H1 (cell line): Measurements from ENCODE around the gene CCNL2. TPM values are rescaled to one million over a fixed set of nuclear protein-coding genes. Genes with fewer than 3 reads are reported as not detected.

ENCODE experiments used
- CTCF ChIA-PET: fragments of 300-600 bp; sonication (Branson Sonifier 250); formaldehyde crosslinking; loops from one replicate; lab custom pipeline; 2021; ENCODE audit not compliant: partially characterized antibody; lab: Charles Lee
- POLR2A ChIA-PET: fragments of 300-600 bp; sonication (Branson Sonifier 250); formaldehyde crosslinking; loops from one replicate; lab custom pipeline; 2021; ENCODE audit warnings: inconsistent platforms; ENCODE audit not compliant: partially characterized antibody; lab: Charles Lee
- DNase-seq, 2 experiments: peaks; one replicate each; pipeline versions ENCODE4 v3.0.0 to v3.0.0-alpha.2; 2010 to 2022; ENCODE audit warnings: low spot score in 2 of 2, low read depth in 1 of 2, mixed read lengths in 1 of 2
- FAIRE-seq: peaks from 2 replicates; lab custom pipeline; 2011; peaks lifted over from hg19 to GRCh38; lab: Jason Lieb, UNC
- H2AFZ ChIP-seq: 2 replicates; pipeline ENCODE4 v1.8.1; 2012; ENCODE audit warnings: low read length, inconsistent platforms
- H2AK5ac ChIP-seq: 2 replicates; pipeline ENCODE4 v1.6.1; 2013; ENCODE audit warnings: low read depth, low read length
- H2BK120ac ChIP-seq: replicated peaks from 2 replicates; pipeline ENCODE3; 2013; ENCODE audit warnings: low read depth, low read length, inconsistent platforms
- H2BK12ac ChIP-seq: 2 replicates; pipeline ENCODE4 v1.6.1; 2013; ENCODE audit warnings: low read depth, low read length
- H2BK15ac ChIP-seq: 2 replicates; pipeline ENCODE4 v1.6.1; 2013; ENCODE audit warnings: low read length
- H2BK20ac ChIP-seq: 2 replicates; pipeline ENCODE4 v1.6.1; 2013; ENCODE audit warnings: low read length
- H2BK5ac ChIP-seq: 2 replicates; pipeline ENCODE4 v1.6.1; 2013; ENCODE audit warnings: low read depth, low read length
- H3K14ac ChIP-seq: 2 replicates; pipeline ENCODE4 v1.6.1; 2013; ENCODE audit warnings: inconsistent platforms; ENCODE audit not compliant: insufficient read length
- H3K18ac ChIP-seq: 2 replicates; pipeline ENCODE4 v1.6.1; 2013; ENCODE audit warnings: low read length; ENCODE audit errors: extremely low read depth
- H3K23ac ChIP-seq: 2 replicates; pipeline ENCODE4 v1.6.1; 2013; ENCODE audit warnings: inconsistent platforms; ENCODE audit not compliant: insufficient read length
- H3K23me2 ChIP-seq: 2 replicates; pipeline ENCODE4 v1.6.1; 2013; ENCODE audit warnings: low read depth, low read length
- H3K27ac ChIP-seq: 2 replicates; pipeline ENCODE4 v1.6.1; 2011; ENCODE audit warnings: low read depth, low read length, inconsistent platforms
- H3K27me3 ChIP-seq, 4 experiments: replicated peaks in 1 of 4; 1 replicate in 1 of 4; 2 replicates in 3 of 4; pipeline versions ENCODE4 v1.6.1 to v1.8.1; 2011 to 2013; ENCODE audit warnings: low read length in 3 of 4, mild to moderate bottlenecking in 3 of 4, inconsistent platforms in 2 of 4, mixed read lengths in 2 of 4, moderate library complexity in 1 of 4; ENCODE audit not compliant: control insufficient read depth in 3 of 4, insufficient read depth in 3 of 4; ENCODE audit errors: extremely low read depth in 1 of 4
- H3K36me3 ChIP-seq, 4 experiments: 2 replicates each; pipeline versions ENCODE4 v1.6.1 to v1.8.1; 2011 to 2013; ENCODE audit warnings: mild to moderate bottlenecking in 4 of 4, low read length in 3 of 4, moderate library complexity in 2 of 4, control low read depth in 1 of 4, inconsistent platforms in 1 of 4; ENCODE audit not compliant: insufficient read depth in 4 of 4, control insufficient read depth in 2 of 4
- H3K4ac ChIP-seq: replicated peaks from 2 replicates; pipeline ENCODE3; 2013; ENCODE audit warnings: low read length, low read depth, mixed read lengths, inconsistent platforms; ENCODE audit not compliant: insufficient read length
- H3K4me1 ChIP-seq, 4 experiments: replicated peaks in 1 of 4; 1 replicate in 1 of 4; 2 replicates in 3 of 4; pipeline versions ENCODE4 v1.6.1 to v1.8.1; 2011 to 2013; ENCODE audit warnings: low read length in 3 of 4, inconsistent platforms in 2 of 4, mixed read lengths in 1 of 4; ENCODE audit not compliant: insufficient read depth in 4 of 4, control insufficient read depth in 3 of 4
- H3K4me2 ChIP-seq, 2 experiments: 2 replicates each; pipeline versions ENCODE4 v1.6.1 to v1.8.1; 2011 to 2013; ENCODE audit warnings: low read depth in 2 of 2, low read length in 2 of 2, control low read depth in 1 of 2, inconsistent platforms in 1 of 2, mild to moderate bottlenecking in 1 of 2; ENCODE audit not compliant: insufficient read depth in 1 of 2
- H3K4me3 ChIP-seq, 4 experiments: fragments of 200-600, 300-600 bp in 1 of 4; sonication (generic), shearing (Covaris generic), sonication (Bioruptor Twin) in 1 of 4; 2 replicates each; pipeline versions ENCODE4 v1.5.1 to v1.8.1; 2011 to 2016; ENCODE audit warnings: low read length in 4 of 4, low read depth in 3 of 4, control low read depth in 2 of 4, inconsistent platforms in 2 of 4, mild to moderate bottlenecking in 2 of 4, mixed read lengths in 1 of 4, moderate library complexity in 1 of 4; ENCODE audit not compliant: insufficient read depth in 2 of 4; ENCODE audit errors: extremely low read depth in 1 of 4
- H3K56ac ChIP-seq: replicated peaks from 2 replicates; pipeline ENCODE3; 2013; ENCODE audit warnings: low read depth, mild to moderate bottlenecking, mixed read lengths, low read length, inconsistent platforms; ENCODE audit not compliant: insufficient read length
- H3K79me1 ChIP-seq: 2 replicates; pipeline ENCODE4 v1.6.1; 2013; ENCODE audit warnings: low read depth, low read length, control low read depth
- H3K79me2 ChIP-seq, 2 experiments: 2 replicates each; pipeline versions ENCODE4 v1.6.1 to v1.8.1; 2012 to 2013; ENCODE audit warnings: low read length in 2 of 2, mild to moderate bottlenecking in 2 of 2, inconsistent platforms in 1 of 2; ENCODE audit not compliant: insufficient read depth in 2 of 2, control insufficient read depth in 1 of 2
- H3K9ac ChIP-seq, 4 experiments: replicated peaks in 1 of 4; 1 replicate in 1 of 4; 2 replicates in 3 of 4; pipeline versions ENCODE4 v1.6.1 to v1.8.1; 2011 to 2013; ENCODE audit warnings: low read depth in 3 of 4, low read length in 3 of 4, control low read depth in 2 of 4, mild to moderate bottlenecking in 2 of 4, moderate library complexity in 2 of 4, inconsistent platforms in 1 of 4; ENCODE audit errors: extremely low read depth in 1 of 4
- H3K9me3 ChIP-seq, 2 experiments: 2 replicates each; pipeline versions ENCODE4 v1.6.1 to v1.8.1; 2012 to 2013; ENCODE audit warnings: mild to moderate bottlenecking in 2 of 2, moderate library complexity in 2 of 2, control low read depth in 1 of 2, inconsistent platforms in 1 of 2, low read depth in 1 of 2, low read length in 1 of 2, mixed read lengths in 1 of 2; ENCODE audit not compliant: insufficient read depth in 2 of 2
- H4K20me1 ChIP-seq, 2 experiments: replicated peaks in 1 of 2; 2 replicates each; pipeline versions ENCODE3 to v1.8.1; 2011 to 2013; ENCODE audit warnings: inconsistent platforms in 2 of 2, low read length in 2 of 2, mild to moderate bottlenecking in 1 of 2; ENCODE audit not compliant: insufficient read depth in 2 of 2, control insufficient read depth in 1 of 2
- H4K5ac ChIP-seq: 2 replicates; pipeline ENCODE4 v1.6.1; 2013; ENCODE audit warnings: low read length, low read depth, mixed read lengths, inconsistent platforms; ENCODE audit not compliant: insufficient read length
- H4K8ac ChIP-seq: 2 replicates; pipeline ENCODE4 v1.8.0; 2013; ENCODE audit warnings: mild to moderate bottlenecking, moderate library complexity, low read length, inconsistent platforms; ENCODE audit not compliant: insufficient read depth; ENCODE audit errors: extremely low read depth
- H4K91ac ChIP-seq: replicated peaks from 2 replicates; pipeline ENCODE3; 2013; ENCODE audit warnings: low read length, mixed read lengths, inconsistent platforms; ENCODE audit not compliant: insufficient read length
- BACH1 ChIP-seq: IDR thresholded peaks from 2 replicates; pipeline ENCODE4 v1.6.1; 2012; ENCODE audit warnings: low read length, improper control_type of control experiment
- BCL11A ChIP-seq, 2 experiments: IDR thresholded peaks; one replicate each; pipeline ENCODE4 v1.6.1; 2011; ENCODE audit warnings: low read depth in 2 of 2, low read length in 2 of 2, mild to moderate bottlenecking in 2 of 2
- EGR1 ChIP-seq: IDR thresholded peaks from 2 replicates; pipeline ENCODE4 v1.6.1; 2011; ENCODE audit warnings: low read depth, low read length, borderline replicate concordance
- MAX ChIP-seq: IDR thresholded peaks from 2 replicates; pipeline ENCODE4 v1.6.1; 2012; ENCODE audit warnings: inconsistent platforms
- POU5F1 ChIP-seq: IDR thresholded peaks from 2 replicates; pipeline ENCODE4 v1.6.1; 2011; ENCODE audit warnings: low read depth, mild to moderate bottlenecking, low read length, moderate library complexity
- SP1 ChIP-seq: IDR thresholded peaks from 2 replicates; pipeline ENCODE4 v1.6.1; 2011; ENCODE audit warnings: low read depth, low read length
- TAF7 ChIP-seq: optimal IDR thresholded peaks from 2 replicates; pipeline ENCODE3; 2011; ENCODE audit warnings: low read depth, mild to moderate bottlenecking, inconsistent platforms, low read length, moderate library complexity, borderline replicate concordance
- WGBS, 2 experiments: shearing (Covaris generic) in 1 of 2; methylation state at CpG; one replicate each; pipeline versions ENCODE4 v1.1.6 to v1.1.7; 2013 to 2015; ENCODE audit warnings: low lambda C conversion rate in 2 of 2, mixed read lengths in 2 of 2, inconsistent platforms in 1 of 2, low coverage in 1 of 2, missing lambda C conversion rate in 1 of 2; ENCODE audit not compliant: insufficient replicate concordance in 2 of 2, insufficient coverage in 1 of 2, insufficient read length in 1 of 2; ENCODE audit errors: extremely low coverage in 1 of 2, missing lambda C conversion rate in 1 of 2; 5-methylcytosine and 5-hydroxymethylcytosine counted together
- polyA plus RNA-seq, 7 experiments: library from polyadenylated mRNA; depleted of rRNA in 3 of 7; stranded (reverse) in 5 of 7; unstranded in 2 of 7; fragments of >200 nt in 5 of 7; fragments of 200-250 nt in 2 of 7; gene quantifications; 1 replicate in 5 of 7; 2 replicates in 1 of 7; 4 replicates in 1 of 7; pipeline versions ENCODE4 v1.2.1 to v1.2.3, GENCODE V29; 2011 to 2013; ENCODE audit warnings: missing spikeins in 2 of 7, mixed read lengths in 2 of 7
- total RNA-seq: library from RNA; stranded (reverse); fragmentation: NEBNext Ultra II Directional; extraction: Animal tissue kit (Norgen Biotek cat#: 25700); gene quantifications from 2 replicates; pipeline ENCODE4 v1.2.1, GENCODE V29; 2021

CCNL2 gene
- total and polyA plus RNA-seq, 2 of the 8 experiments (the other 6 are each of a cell fraction or from before 2014, with no cell fraction given), result 79.8 to 120 TPM

- H4K91ac ChIP-seq, result peak overlapping the region; percentile 94
- no peak overlapping the region for H4K8ac ChIP-seq
- H3K23me2 ChIP-seq, result peaks cover 6% of the 10 kb centered on the region
- 0 out of 2 replicates have a peak overlapping the region, but pooled peaks have one; percentile 87 for H2BK20ac ChIP-seq
- no peaks in the 10 kb centered on the region for H3K79me1 ChIP-seq
- peaks cover 0 to 3% of the 10 kb centered on the region in 2 experiments for H4K20me1 ChIP-seq
- H3K4me3 ChIP-seq, result no peak overlapping the region
- H3K4ac ChIP-seq, result no peak overlapping the region
- no peak overlapping the region for H3K56ac ChIP-seq
- H3K18ac ChIP-seq, result no peak overlapping the region
- 85% methylated on average over 30 of the region's 35 CpGs; no CpG with 5 or more reads in 1 of the 2 experiments for WGBS, 2 experiments
- no peaks in the 10 kb centered on the region; a peak in 1 of 8 replicates for H3K36me3 ChIP-seq
- H3K27ac ChIP-seq, result no peak overlapping the region
- POLR2A ChIA-PET, result interaction anchor here (0.8 to 1.8 kb wide), 4 partner anchors 10 to 37 kb away, joined by 3 to 7 read pairs (median 4); partner anchors contain the start of gene CCNL2
- TF ChIP-seq POU5F1, result no peak
- no peak for TF ChIP-seq BACH1
- TF ChIP-seq BCL11A (IDR thresholded peaks at IDR 0.05; ENCODE audit: low read depth in 2 of 2, low read length in 2 of 2), result no peak
- no peak for TF ChIP-seq TAF7
- TF ChIP-seq EGR1, result no peak
- TF ChIP-seq MAX, result no peak
- no peak for TF ChIP-seq SP1
- H4K5ac ChIP-seq, result no peak overlapping the region
- H3K79me2 ChIP-seq, result no peaks in the 10 kb centered on the region
- peaks cover 2 to 23% (median 17%) of the 10 kb centered on the region in 4 experiments for H3K4me1 ChIP-seq
- H3K14ac ChIP-seq, result no peak overlapping the region
- no peak for FAIRE-seq
- H3K23ac ChIP-seq, result no peak overlapping the region
- H3K9ac ChIP-seq, result no peak overlapping the region; a peak in 1 of 7 replicates
- 0 out of 4 replicates have a peak overlapping the region, but pooled peaks of 1 of the 2 experiments have one; percentile 6 for H3K4me2 ChIP-seq
- H2BK120ac ChIP-seq, result no peak overlapping the region
- CTCF ChIA-PET, result interaction anchor here (0.6 to 2.3 kb wide), 3 partner anchors 10 to 77 kb away, joined by 3 to 17 read pairs (median 5); partner anchors contain the start of gene AURKAIP1
- peak overlapping the region; percentile 95 for H2BK12ac ChIP-seq
- peak overlapping the region; percentile 97; the same call in 1 of the 2 replicates for H2BK15ac ChIP-seq
- H2BK5ac ChIP-seq, result peak overlapping the region; percentile 66; the same call in 1 of the 2 replicates
- DNase-seq, result no peak
- peak overlapping the region; percentile 96; the same call in 1 of the 2 replicates for H2AK5ac ChIP-seq
- peaks cover under 1 to 7% of the 10 kb centered on the region in 2 experiments; a peak in 3 of 4 replicates for H3K9me3 ChIP-seq
- H3K27me3 ChIP-seq, result no peaks in the 10 kb centered on the region; a peak in 4 of 7 replicates
- H2AFZ ChIP-seq, result no peak overlapping the region
These were observed 37.7 kb downstream of the CCNL2 start for GRCh38 chr1:1361233-1361981.
